Measurements from ENCODE around the gene AFG3L2.

Gene AFG3L2

DNA sequence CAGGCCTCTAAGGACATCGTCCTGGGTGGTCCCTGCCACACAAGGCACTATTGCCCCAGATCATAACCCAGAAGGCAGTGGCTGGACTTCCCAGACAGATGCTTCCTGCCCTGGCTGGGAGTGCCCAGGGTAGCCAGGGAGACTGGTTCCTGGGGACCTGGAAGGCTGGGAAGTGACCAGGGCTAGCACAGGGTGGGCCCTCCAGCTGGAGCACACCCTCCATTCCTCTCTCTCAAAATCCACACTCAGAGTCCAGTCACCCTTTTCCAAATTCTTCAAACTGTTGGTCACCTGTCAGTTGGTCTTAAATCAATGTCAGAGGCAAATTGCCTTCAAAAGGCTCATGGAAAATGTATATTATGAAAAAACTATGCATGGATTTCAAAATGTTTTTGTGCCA, 80.6 kb downstream of the AFG3L2 start:
- in situ Hi-C loops (cut with MboI; ENCODE audit: low pct_unique_long_range_greater_than_20kb, low sequenced_read_pairs) = no loop called here

GRCh38 chr18:12296087-12296403, 81.0 kb downstream of the AFG3L2 start:
- DNase-seq = no peak
- in situ Hi-C loops (cut with MboI; ENCODE audit: low pct_unique_long_range_greater_than_20kb, low sequenced_read_pairs) = no loop called here

More for the DNA sequence above, 80.6 kb downstream of the AFG3L2 start:
- DNase-seq = no peak

GRCh38 chr18:12295389-12296086, 81.5 kb downstream of the AFG3L2 start:
- no peak for DNase-seq
- in situ Hi-C loops (cut with MboI; ENCODE audit: low pct_unique_long_range_greater_than_20kb, low sequenced_read_pairs) = no loop called here

DNA sequence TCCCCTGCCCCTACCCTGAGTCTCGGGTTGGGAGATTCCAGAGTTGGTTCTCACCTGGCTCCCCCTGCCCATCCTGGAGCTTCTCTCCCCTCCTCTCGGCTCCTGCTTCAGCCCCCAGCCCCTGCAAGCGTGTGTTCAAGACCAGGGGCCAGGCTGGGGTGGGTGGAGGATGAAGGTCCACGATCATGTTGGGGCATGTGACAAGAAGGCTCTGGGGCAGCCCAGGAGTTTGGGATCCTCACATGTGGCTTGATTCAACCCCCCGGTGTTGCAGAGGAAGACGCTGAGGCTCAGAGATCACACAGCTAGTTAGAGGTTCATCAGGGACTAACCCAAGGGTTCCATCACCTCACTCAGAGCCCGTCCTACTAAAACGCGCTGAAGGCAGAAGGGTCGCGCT, 83.2 kb downstream of the AFG3L2 start:
- in situ Hi-C loops (cut with MboI; ENCODE audit: low pct_unique_long_range_greater_than_20kb, low sequenced_read_pairs) = no loop called here

DNA sequence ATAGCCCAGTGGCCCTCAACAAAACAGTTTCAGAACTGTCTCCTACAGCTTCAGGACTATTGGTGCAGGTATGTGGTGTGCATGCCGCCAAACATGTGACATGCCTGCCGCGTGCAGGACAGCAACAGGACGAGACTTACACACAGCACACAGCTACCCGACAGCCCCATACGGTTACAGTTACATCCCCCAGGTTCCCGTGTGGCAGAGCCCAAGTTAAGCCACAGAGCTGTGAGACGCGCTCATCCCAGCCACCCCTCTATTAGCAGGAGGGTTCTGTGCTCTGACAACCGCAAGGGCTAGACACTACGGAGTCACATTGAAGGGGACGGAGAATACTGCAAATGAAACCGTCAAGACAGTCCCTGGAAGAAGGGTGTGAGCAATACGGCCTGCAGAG, 85.3 kb downstream of the AFG3L2 start:
- no peak for DNase-seq
- in situ Hi-C loops (cut with MboI; ENCODE audit: low pct_unique_long_range_greater_than_20kb, low sequenced_read_pairs) = no loop called here

More for the DNA sequence above, 83.2 kb downstream of the AFG3L2 start:
- DNase-seq = no peak

DNA sequence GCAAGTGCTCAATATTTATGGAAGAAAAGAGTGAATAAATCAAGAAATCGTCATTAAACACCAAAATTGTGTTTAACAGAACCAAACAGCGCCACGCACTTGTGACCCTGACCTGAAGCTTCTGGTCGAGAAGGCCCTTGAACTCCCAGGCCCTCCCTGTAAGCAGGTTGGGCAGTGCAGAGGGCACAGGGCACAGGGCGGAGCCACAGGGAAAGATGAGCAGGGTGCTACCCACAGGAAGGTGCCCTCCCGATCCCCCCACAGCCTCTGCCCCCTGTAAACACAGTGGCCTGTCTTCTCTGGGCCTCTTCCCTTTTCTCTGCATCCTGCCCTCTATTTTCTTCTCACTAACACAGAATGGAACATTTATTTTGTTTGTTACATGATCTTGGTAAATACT, 85.9 kb downstream of the AFG3L2 start:
- DNase-seq = no peak
- in situ Hi-C loops (cut with MboI; ENCODE audit: low pct_unique_long_range_greater_than_20kb, low sequenced_read_pairs) = no loop called here

DNA sequence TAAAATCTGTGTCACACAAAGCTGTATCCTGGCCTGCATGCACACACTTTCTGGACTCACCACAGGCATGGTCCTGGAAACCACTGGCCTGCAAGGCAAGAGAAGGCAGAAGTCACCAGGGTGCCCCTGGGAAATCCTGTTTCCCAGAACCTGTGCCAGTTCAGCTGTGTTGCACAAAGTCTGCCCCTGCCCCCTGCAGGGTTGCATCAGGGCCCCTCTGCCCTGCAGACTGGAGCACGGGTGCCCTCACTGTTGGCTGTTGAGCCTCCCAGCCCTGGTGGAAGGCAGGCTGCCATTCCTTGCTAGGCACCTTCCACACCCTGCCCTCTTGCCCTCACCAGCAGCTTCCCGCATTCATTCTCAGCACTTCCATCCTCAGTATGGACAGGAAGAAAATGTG, 86.9 kb downstream of the AFG3L2 start:
- DNase-seq = no peak
- in situ Hi-C loops (cut with MboI; ENCODE audit: low pct_unique_long_range_greater_than_20kb, low sequenced_read_pairs) = no loop called here

GRCh38 chr18:12288403-12288755, 88.6 kb downstream of the AFG3L2 start:
- no peak for DNase-seq
- in situ Hi-C loops (cut with MboI; ENCODE audit: low pct_unique_long_range_greater_than_20kb, low sequenced_read_pairs) = no loop called here

DNA sequence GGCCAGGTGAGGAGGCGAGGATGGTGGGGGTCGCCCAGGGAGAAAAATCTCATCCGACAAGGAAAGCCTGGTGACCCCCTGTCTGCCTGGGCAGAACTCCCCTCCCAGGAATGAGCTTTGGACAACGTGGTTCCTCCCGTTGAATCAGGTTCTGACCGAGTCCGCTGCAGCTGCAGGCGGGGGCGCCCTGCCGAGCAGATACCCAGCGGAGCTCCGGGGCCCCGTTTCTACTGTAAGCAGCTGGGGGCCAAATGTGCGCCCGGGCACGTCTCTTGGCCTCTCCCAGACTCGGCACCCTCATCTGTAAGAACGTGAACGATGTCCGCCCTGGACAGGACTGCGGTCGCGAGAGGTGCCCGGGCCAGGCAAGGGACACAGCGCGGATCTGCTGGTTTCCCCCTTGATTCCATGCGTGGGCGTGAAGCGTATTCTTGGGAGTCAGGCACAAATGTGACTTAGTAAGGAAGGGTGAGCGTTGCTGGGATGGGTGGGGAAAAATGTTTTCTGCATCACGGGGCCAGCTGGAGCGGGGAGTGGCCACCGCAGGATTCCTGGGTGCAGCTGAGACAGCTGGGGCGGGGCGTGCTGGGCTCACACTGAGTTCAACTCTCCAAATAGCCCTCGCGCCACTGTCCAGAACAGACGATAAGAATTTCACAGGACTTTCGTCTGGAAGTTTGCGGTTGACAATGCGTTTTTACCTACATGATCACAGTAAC, 89.2 kb downstream of the AFG3L2 start:
- in situ Hi-C loops (cut with MboI; ENCODE audit: low pct_unique_long_range_greater_than_20kb, low sequenced_read_pairs) = no loop called here
- DNase-seq = no peak

DNA sequence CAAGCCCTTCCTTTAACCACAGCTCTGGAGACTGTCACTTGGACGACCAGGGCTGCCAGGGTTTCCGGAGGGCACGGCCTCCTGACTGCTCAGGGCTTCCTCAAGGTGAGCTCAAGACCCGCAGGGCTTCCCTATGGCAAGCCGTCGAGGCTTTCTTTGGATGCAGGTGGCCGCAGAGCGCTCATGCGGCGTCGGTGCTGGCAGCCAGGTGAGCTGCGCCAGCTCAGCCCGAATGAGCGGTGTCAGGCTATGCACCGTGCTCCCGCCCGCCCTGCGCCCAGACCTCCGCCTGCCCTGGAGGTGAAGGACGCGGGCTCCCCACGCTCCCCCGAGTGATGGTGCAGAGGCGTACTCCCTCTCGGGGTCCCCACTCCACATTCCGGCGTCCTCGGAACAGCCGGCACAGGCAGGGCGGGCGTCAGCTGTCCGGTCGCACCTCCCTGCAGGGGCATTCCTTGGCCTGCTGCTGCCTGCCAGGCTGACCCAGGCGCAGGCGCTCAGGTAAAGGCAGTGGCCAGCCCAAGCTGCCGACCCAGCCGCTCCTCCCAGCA, 89.8 kb downstream of the AFG3L2 start:
- in situ Hi-C loops (cut with MboI; ENCODE audit: low pct_unique_long_range_greater_than_20kb, low sequenced_read_pairs) = no loop called here
- no peak for DNase-seq

DNA sequence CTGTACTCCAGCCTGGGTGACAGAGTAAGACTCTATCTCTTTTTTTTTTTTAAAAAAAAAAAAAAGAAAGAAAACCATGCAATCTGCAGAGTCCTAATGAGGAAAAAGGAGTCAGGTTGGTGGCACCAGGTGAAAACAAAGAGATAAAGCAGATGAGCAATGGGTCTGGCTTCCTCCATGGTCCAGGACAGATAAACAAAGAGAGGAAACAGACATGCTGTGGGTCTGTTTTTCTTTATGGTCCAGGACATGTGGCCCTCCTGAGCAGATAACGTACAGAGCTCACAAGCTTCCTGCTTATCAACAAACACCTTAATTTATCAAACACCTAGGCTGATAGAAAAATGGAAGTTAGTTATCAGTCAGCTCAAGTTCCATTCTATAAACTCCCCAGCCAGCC, 93.4 kb downstream of the AFG3L2 start:
- in situ Hi-C loops (cut with MboI; ENCODE audit: low pct_unique_long_range_greater_than_20kb, low sequenced_read_pairs) = no loop called here
- no peak for DNase-seq

DNA sequence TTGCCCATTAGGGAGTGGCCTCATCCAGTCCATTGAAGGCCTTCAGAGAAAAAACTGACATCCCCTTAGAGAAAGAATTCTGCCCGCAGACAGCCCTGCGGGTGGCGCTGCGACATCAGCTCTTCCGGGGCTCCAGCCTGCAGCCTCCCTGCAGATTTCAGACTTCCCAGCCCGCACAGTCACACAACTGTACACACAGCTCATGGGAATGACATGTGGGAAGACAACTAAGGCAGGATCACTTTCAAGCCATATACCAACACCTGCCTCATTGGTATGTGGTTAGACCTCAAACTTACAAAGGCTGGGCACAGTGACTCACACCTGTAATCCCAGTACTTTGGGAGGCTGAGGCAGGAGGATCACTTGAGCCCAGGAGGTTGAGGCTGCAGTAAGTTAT, 93.8 kb downstream of the AFG3L2 start:
- in situ Hi-C loops (cut with MboI; ENCODE audit: low pct_unique_long_range_greater_than_20kb, low sequenced_read_pairs) = no loop called here
- DNase-seq = no peak

DNA sequence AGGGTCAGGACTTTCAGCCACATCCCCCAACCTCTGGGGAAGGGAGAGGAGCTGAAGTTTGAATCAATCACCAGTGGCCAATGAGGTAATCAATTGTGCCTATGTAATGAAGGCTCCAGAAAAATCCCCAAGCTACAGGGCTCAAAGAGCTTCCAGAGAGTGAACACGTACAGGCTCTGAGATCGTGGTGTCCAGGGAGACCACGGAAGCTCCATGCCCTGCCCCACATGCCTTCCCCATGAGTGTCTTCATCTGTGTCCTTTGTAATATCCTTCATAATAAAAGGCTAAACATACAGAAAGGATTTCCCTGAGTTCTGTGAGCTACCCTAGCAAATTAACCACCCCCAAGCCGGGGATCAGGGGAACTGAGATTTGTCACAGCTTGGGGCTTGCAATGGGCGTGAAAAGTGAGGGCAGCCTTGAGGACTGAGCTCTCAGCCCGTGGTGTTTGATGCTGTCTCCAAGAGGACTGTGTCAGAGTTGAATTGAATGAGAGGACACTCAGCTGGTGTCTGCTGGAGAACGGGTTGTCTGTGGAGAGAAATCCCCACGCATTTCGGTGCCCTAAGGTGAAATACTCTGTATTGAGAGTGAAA, 94.5 kb downstream of the AFG3L2 start:
- in situ Hi-C loops (cut with MboI; ENCODE audit: low pct_unique_long_range_greater_than_20kb, low sequenced_read_pairs) = no loop called here
- DNase-seq = no peak

DNA sequence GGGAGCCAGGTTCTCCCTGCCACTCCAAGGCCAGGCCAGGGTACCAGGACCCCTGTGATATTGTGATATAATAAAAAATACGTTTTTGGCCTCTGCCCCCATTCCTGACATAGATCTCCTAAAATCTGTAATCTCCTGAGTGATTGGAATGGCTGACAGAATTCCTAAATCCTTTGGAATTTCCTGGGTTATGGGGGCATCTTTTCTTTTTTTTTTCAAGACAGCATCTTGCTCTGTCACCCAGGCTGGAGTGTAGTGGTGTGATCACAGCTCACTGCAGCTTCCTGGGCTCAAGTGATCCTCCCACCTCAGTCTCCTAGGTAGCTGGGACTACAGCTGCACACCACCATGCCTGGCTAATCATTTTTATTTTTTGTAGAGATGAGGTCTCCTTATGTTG, 95.2 kb downstream of the AFG3L2 start:
- in situ Hi-C loops (cut with MboI; ENCODE audit: low pct_unique_long_range_greater_than_20kb, low sequenced_read_pairs) = no loop called here

GRCh38 chr18:12279781-12280531, 97.1 kb downstream of the AFG3L2 start:
- DNase-seq = no peak
- in situ Hi-C loops (cut with MboI; ENCODE audit: low pct_unique_long_range_greater_than_20kb, low sequenced_read_pairs) = no loop called here

More for the DNA sequence above, 95.2 kb downstream of the AFG3L2 start:
- DNase-seq = no peak
